H1 (cell line): ENCODE results near the gene CKS1B. TPM values are rescaled to one million over a fixed set of nuclear protein-coding genes. Genes with fewer than 3 reads are reported as not detected.

Source experiments
- CTCF ChIA-PET: fragments of 300-600 bp; sonication (Branson Sonifier 250); formaldehyde crosslinking; loops from one replicate; lab custom pipeline; 2021; ENCODE audit not compliant: partially characterized antibody; lab: Charles Lee
- POLR2A ChIA-PET: fragments of 300-600 bp; sonication (Branson Sonifier 250); formaldehyde crosslinking; loops from one replicate; lab custom pipeline; 2021; ENCODE audit warnings: inconsistent platforms; ENCODE audit not compliant: partially characterized antibody; lab: Charles Lee
- DNase-seq, 2 experiments: peaks; one replicate each; pipeline versions ENCODE4 v3.0.0 to v3.0.0-alpha.2; 2010 to 2022; ENCODE audit warnings: low spot score in 2 of 2, low read depth in 1 of 2, mixed read lengths in 1 of 2
- FAIRE-seq: peaks from 2 replicates; lab custom pipeline; 2011; peaks lifted over from hg19 to GRCh38; lab: Jason Lieb, UNC
- H2AFZ ChIP-seq: 2 replicates; pipeline ENCODE4 v1.8.1; 2012; ENCODE audit warnings: low read length, inconsistent platforms
- H2AK5ac ChIP-seq: 2 replicates; pipeline ENCODE4 v1.6.1; 2013; ENCODE audit warnings: low read depth, low read length
- H2BK120ac ChIP-seq: replicated peaks from 2 replicates; pipeline ENCODE3; 2013; ENCODE audit warnings: low read depth, low read length, inconsistent platforms
- H2BK12ac ChIP-seq: 2 replicates; pipeline ENCODE4 v1.6.1; 2013; ENCODE audit warnings: low read depth, low read length
- H2BK15ac ChIP-seq: 2 replicates; pipeline ENCODE4 v1.6.1; 2013; ENCODE audit warnings: low read length
- H2BK20ac ChIP-seq: 2 replicates; pipeline ENCODE4 v1.6.1; 2013; ENCODE audit warnings: low read length
- H2BK5ac ChIP-seq: 2 replicates; pipeline ENCODE4 v1.6.1; 2013; ENCODE audit warnings: low read depth, low read length
- H3K14ac ChIP-seq: 2 replicates; pipeline ENCODE4 v1.6.1; 2013; ENCODE audit warnings: inconsistent platforms; ENCODE audit not compliant: insufficient read length
- H3K18ac ChIP-seq: 2 replicates; pipeline ENCODE4 v1.6.1; 2013; ENCODE audit warnings: low read length; ENCODE audit errors: extremely low read depth
- H3K23ac ChIP-seq: 2 replicates; pipeline ENCODE4 v1.6.1; 2013; ENCODE audit warnings: inconsistent platforms; ENCODE audit not compliant: insufficient read length
- H3K23me2 ChIP-seq: 2 replicates; pipeline ENCODE4 v1.6.1; 2013; ENCODE audit warnings: low read depth, low read length
- H3K27ac ChIP-seq: 2 replicates; pipeline ENCODE4 v1.6.1; 2011; ENCODE audit warnings: low read depth, low read length, inconsistent platforms
- H3K27me3 ChIP-seq, 4 experiments: replicated peaks in 1 of 4; 1 replicate in 1 of 4; 2 replicates in 3 of 4; pipeline versions ENCODE4 v1.6.1 to v1.8.1; 2011 to 2013; ENCODE audit warnings: low read length in 3 of 4, mild to moderate bottlenecking in 3 of 4, inconsistent platforms in 2 of 4, mixed read lengths in 2 of 4, moderate library complexity in 1 of 4; ENCODE audit not compliant: control insufficient read depth in 3 of 4, insufficient read depth in 3 of 4; ENCODE audit errors: extremely low read depth in 1 of 4
- H3K36me3 ChIP-seq, 4 experiments: 2 replicates each; pipeline versions ENCODE4 v1.6.1 to v1.8.1; 2011 to 2013; ENCODE audit warnings: mild to moderate bottlenecking in 4 of 4, low read length in 3 of 4, moderate library complexity in 2 of 4, control low read depth in 1 of 4, inconsistent platforms in 1 of 4; ENCODE audit not compliant: insufficient read depth in 4 of 4, control insufficient read depth in 2 of 4
- H3K4ac ChIP-seq: replicated peaks from 2 replicates; pipeline ENCODE3; 2013; ENCODE audit warnings: low read length, low read depth, mixed read lengths, inconsistent platforms; ENCODE audit not compliant: insufficient read length
- H3K4me1 ChIP-seq, 4 experiments: replicated peaks in 1 of 4; 1 replicate in 1 of 4; 2 replicates in 3 of 4; pipeline versions ENCODE4 v1.6.1 to v1.8.1; 2011 to 2013; ENCODE audit warnings: low read length in 3 of 4, inconsistent platforms in 2 of 4, mixed read lengths in 1 of 4; ENCODE audit not compliant: insufficient read depth in 4 of 4, control insufficient read depth in 3 of 4
- H3K4me2 ChIP-seq, 2 experiments: 2 replicates each; pipeline versions ENCODE4 v1.6.1 to v1.8.1; 2011 to 2013; ENCODE audit warnings: low read depth in 2 of 2, low read length in 2 of 2, control low read depth in 1 of 2, inconsistent platforms in 1 of 2, mild to moderate bottlenecking in 1 of 2; ENCODE audit not compliant: insufficient read depth in 1 of 2
- H3K4me3 ChIP-seq, 4 experiments: fragments of 200-600, 300-600 bp in 1 of 4; sonication (generic), shearing (Covaris generic), sonication (Bioruptor Twin) in 1 of 4; 2 replicates each; pipeline versions ENCODE4 v1.5.1 to v1.8.1; 2011 to 2016; ENCODE audit warnings: low read length in 4 of 4, low read depth in 3 of 4, control low read depth in 2 of 4, inconsistent platforms in 2 of 4, mild to moderate bottlenecking in 2 of 4, mixed read lengths in 1 of 4, moderate library complexity in 1 of 4; ENCODE audit not compliant: insufficient read depth in 2 of 4; ENCODE audit errors: extremely low read depth in 1 of 4
- H3K56ac ChIP-seq: replicated peaks from 2 replicates; pipeline ENCODE3; 2013; ENCODE audit warnings: low read depth, mild to moderate bottlenecking, mixed read lengths, low read length, inconsistent platforms; ENCODE audit not compliant: insufficient read length
- H3K79me1 ChIP-seq: 2 replicates; pipeline ENCODE4 v1.6.1; 2013; ENCODE audit warnings: low read depth, low read length, control low read depth
- H3K79me2 ChIP-seq, 2 experiments: 2 replicates each; pipeline versions ENCODE4 v1.6.1 to v1.8.1; 2012 to 2013; ENCODE audit warnings: low read length in 2 of 2, mild to moderate bottlenecking in 2 of 2, inconsistent platforms in 1 of 2; ENCODE audit not compliant: insufficient read depth in 2 of 2, control insufficient read depth in 1 of 2
- H3K9ac ChIP-seq, 4 experiments: replicated peaks in 1 of 4; 1 replicate in 1 of 4; 2 replicates in 3 of 4; pipeline versions ENCODE4 v1.6.1 to v1.8.1; 2011 to 2013; ENCODE audit warnings: low read depth in 3 of 4, low read length in 3 of 4, control low read depth in 2 of 4, mild to moderate bottlenecking in 2 of 4, moderate library complexity in 2 of 4, inconsistent platforms in 1 of 4; ENCODE audit errors: extremely low read depth in 1 of 4
- H3K9me3 ChIP-seq, 2 experiments: 2 replicates each; pipeline versions ENCODE4 v1.6.1 to v1.8.1; 2012 to 2013; ENCODE audit warnings: mild to moderate bottlenecking in 2 of 2, moderate library complexity in 2 of 2, control low read depth in 1 of 2, inconsistent platforms in 1 of 2, low read depth in 1 of 2, low read length in 1 of 2, mixed read lengths in 1 of 2; ENCODE audit not compliant: insufficient read depth in 2 of 2
- H4K20me1 ChIP-seq, 2 experiments: replicated peaks in 1 of 2; 2 replicates each; pipeline versions ENCODE3 to v1.8.1; 2011 to 2013; ENCODE audit warnings: inconsistent platforms in 2 of 2, low read length in 2 of 2, mild to moderate bottlenecking in 1 of 2; ENCODE audit not compliant: insufficient read depth in 2 of 2, control insufficient read depth in 1 of 2
- H4K5ac ChIP-seq: 2 replicates; pipeline ENCODE4 v1.6.1; 2013; ENCODE audit warnings: low read length, low read depth, mixed read lengths, inconsistent platforms; ENCODE audit not compliant: insufficient read length
- H4K8ac ChIP-seq: 2 replicates; pipeline ENCODE4 v1.8.0; 2013; ENCODE audit warnings: mild to moderate bottlenecking, moderate library complexity, low read length, inconsistent platforms; ENCODE audit not compliant: insufficient read depth; ENCODE audit errors: extremely low read depth
- H4K91ac ChIP-seq: replicated peaks from 2 replicates; pipeline ENCODE3; 2013; ENCODE audit warnings: low read length, mixed read lengths, inconsistent platforms; ENCODE audit not compliant: insufficient read length
- CHD1 ChIP-seq: IDR thresholded peaks from 2 replicates; pipeline ENCODE4 v1.6.1; 2012; ENCODE audit warnings: low read depth, low read length, improper control_type of control experiment
- EZH2 ChIP-seq: fragments of 200-600 bp; sonication (generic); IDR thresholded peaks from 2 replicates; pipeline ENCODE4 v1.7.1; 2012; ENCODE audit warnings: low read depth, mild to moderate bottlenecking, moderate library complexity, low read length, inconsistent platforms; ENCODE audit not compliant: severe bottlenecking
- KDM1A ChIP-seq: fragments of 200-600, 300-600 bp; sonication (generic); IDR thresholded peaks from 2 replicates; pipeline ENCODE4 v1.7.1; 2016; ENCODE audit warnings: mild to moderate bottlenecking, low read length, borderline replicate concordance
- SP1 ChIP-seq: IDR thresholded peaks from 2 replicates; pipeline ENCODE4 v1.6.1; 2011; ENCODE audit warnings: low read depth, low read length
- YY1 ChIP-seq: IDR thresholded peaks from 2 replicates; pipeline ENCODE4 v1.6.1; 2011; ENCODE audit warnings: low read depth, mild to moderate bottlenecking, low read length
- WGBS, 2 experiments: shearing (Covaris generic) in 1 of 2; methylation state at CpG; one replicate each; pipeline versions ENCODE4 v1.1.6 to v1.1.7; 2013 to 2015; ENCODE audit warnings: low lambda C conversion rate in 2 of 2, mixed read lengths in 2 of 2, inconsistent platforms in 1 of 2, low coverage in 1 of 2, missing lambda C conversion rate in 1 of 2; ENCODE audit not compliant: insufficient replicate concordance in 2 of 2, insufficient coverage in 1 of 2, insufficient read length in 1 of 2; ENCODE audit errors: extremely low coverage in 1 of 2, missing lambda C conversion rate in 1 of 2; 5-methylcytosine and 5-hydroxymethylcytosine counted together
- polyA plus RNA-seq, 7 experiments: library from polyadenylated mRNA; depleted of rRNA in 3 of 7; stranded (reverse) in 5 of 7; unstranded in 2 of 7; fragments of >200 nt in 5 of 7; fragments of 200-250 nt in 2 of 7; gene quantifications; 1 replicate in 5 of 7; 2 replicates in 1 of 7; 4 replicates in 1 of 7; pipeline versions ENCODE4 v1.2.1 to v1.2.3, GENCODE V29; 2011 to 2013; ENCODE audit warnings: missing spikeins in 2 of 7, mixed read lengths in 2 of 7
- total RNA-seq: library from RNA; stranded (reverse); fragmentation: NEBNext Ultra II Directional; extraction: Animal tissue kit (Norgen Biotek cat#: 25700); gene quantifications from 2 replicates; pipeline ENCODE4 v1.2.1, GENCODE V29; 2021
- TF ChIP-seq, protein P1 (sequence below): IDR thresholded peaks from 2 replicates; pipeline ENCODE4 v1.6.1; 2012; ENCODE audit warnings: low read length, inconsistent platforms

CKS1B gene
- total and polyA plus RNA-seq, 2 of the 8 experiments (the other 6 are each of a cell fraction or from before 2014, with no cell fraction given) = 294 to 1,025 TPM

DNA sequence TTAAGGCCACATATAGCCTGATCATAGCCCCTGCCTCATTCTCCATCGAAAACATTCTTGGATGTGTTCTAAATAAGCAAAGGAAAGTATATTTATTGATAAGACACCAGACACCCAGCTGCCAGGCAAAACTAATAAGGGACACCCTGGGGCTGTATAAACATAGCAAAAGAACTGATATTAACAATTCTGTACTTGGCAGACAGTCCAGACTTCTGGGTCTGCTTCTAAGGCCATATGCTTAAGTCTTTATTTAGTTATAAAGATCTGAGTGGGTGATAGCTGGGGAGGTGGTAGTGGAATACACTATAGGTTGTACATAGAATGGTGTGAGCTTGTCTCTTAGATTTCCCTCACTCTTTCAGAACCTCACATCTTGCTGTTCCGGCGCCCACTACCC is 3.9 kb downstream of the CKS1B start:
- H3K56ac ChIP-seq = no peak overlapping the region
- H3K79me2 ChIP-seq = peaks cover 19 to 55% of the 10 kb centered on the region in 2 experiments
- peaks cover 0 to 9% (median 4%) of the 10 kb centered on the region in 4 experiments; a peak in 3 of 7 replicates for H3K4me1 ChIP-seq
- H3K36me3 ChIP-seq = peaks cover 9 to 30% (median 17%) of the 10 kb centered on the region in 4 experiments
- no peak overlapping the region for H2BK20ac ChIP-seq
- no peak overlapping the region for H3K18ac ChIP-seq
- no peak overlapping the region for H3K27ac ChIP-seq
- H2BK15ac ChIP-seq = no peak overlapping the region
- H3K14ac ChIP-seq = no peak overlapping the region
- no peak overlapping the region for H3K9ac ChIP-seq
- POLR2A ChIA-PET = interaction anchor here (7.1 to 42.8 kb wide), 3 partner anchors 6 to 20 kb away, joined by 164 to 702 read pairs (median 662); partner anchors contain the start of genes CKS1B, LENEP, PBXIP1 and PYGO2
- H3K79me1 ChIP-seq = no peaks in the 10 kb centered on the region; the same call in 1 of the 2 replicates
- no peak overlapping the region for H4K5ac ChIP-seq
- DNase-seq (no peak), FAIRE-seq (no peak)
- no peak overlapping the region for H2AFZ ChIP-seq
- peaks cover 2 to 8% of the 10 kb centered on the region in 2 experiments for H4K20me1 ChIP-seq
- 90% methylated on average over 3 of the region's 3 CpGs; no CpG with 5 or more reads in 1 of the 2 experiments for WGBS, 2 experiments
- peaks cover 10% of the 10 kb centered on the region for H3K23me2 ChIP-seq
- no peak overlapping the region for H3K4me3 ChIP-seq
- CTCF ChIA-PET = interaction anchor here (20.6 kb wide), 1 partner anchor 18 kb away, joined by 334 read pairs; the partner anchor contains the start of gene LENEP
- no peak overlapping the region for H2BK120ac ChIP-seq
- H3K4ac ChIP-seq = no peak overlapping the region
- H3K4me2 ChIP-seq = no peak overlapping the region
- H4K91ac ChIP-seq = no peak overlapping the region
- H3K27me3 ChIP-seq = no peaks in the 10 kb centered on the region
- H4K8ac ChIP-seq = no peak overlapping the region
- no peak overlapping the region for H3K23ac ChIP-seq
- no peak overlapping the region for H2BK12ac ChIP-seq
- no peak overlapping the region for H2AK5ac ChIP-seq
- no peaks in the 10 kb centered on the region for H3K9me3 ChIP-seq
- no peak overlapping the region for H2BK5ac ChIP-seq
- TF ChIP-seq KDM1A (no peak), SP1 (no peak), EZH2 (no peak), YY1 (no peak), CHD1 (no peak)
- TF ChIP-seq, protein P1, sequence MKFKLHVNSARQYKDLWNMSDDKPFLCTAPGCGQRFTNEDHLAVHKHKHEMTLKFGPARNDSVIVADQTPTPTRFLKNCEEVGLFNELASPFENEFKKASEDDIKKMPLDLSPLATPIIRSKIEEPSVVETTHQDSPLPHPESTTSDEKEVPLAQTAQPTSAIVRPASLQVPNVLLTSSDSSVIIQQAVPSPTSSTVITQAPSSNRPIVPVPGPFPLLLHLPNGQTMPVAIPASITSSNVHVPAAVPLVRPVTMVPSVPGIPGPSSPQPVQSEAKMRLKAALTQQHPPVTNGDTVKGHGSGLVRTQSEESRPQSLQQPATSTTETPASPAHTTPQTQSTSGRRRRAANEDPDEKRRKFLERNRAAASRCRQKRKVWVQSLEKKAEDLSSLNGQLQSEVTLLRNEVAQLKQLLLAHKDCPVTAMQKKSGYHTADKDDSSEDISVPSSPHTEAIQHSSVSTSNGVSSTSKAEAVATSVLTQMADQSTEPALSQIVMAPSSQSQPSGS = no peak
